Measurements from ENCODE around the gene NCOA1. TPM values are rescaled to one million over a fixed set of nuclear protein-coding genes. Genes with fewer than 3 reads are reported as not detected.
"Not testable (repeated sequence)": the region's sequence is repeated elsewhere in the genome, so short reads cannot be mapped to it uniquely, and the experiment has no call there.

NCOA1 gene
- total RNA-seq, 1 donor from 2014 or later = 148 TPM

- DNase-seq = no peak
These were observed 13.8 kb upstream of the NCOA1 start for GRCh38 chr2:24477229-24477628.

DNA sequence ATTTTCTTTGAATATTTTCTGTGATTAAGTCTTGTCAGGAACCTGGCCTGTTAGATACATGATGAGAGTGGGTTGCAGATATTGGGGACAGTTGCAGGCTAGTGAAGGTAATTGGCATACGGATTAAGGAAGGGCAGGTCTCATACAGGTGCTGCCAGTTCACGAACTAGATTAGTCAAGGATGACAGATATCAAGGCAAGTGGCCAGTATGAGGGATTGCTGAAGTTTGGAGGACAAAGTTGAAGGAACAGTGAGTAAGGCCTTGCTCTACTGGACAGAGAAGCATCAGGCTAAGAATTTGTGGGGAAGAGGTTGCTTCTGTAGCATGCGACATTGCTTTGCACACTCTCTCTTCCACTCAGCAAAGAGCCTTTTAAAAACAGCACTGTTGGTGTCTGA, 12.8 kb upstream of the NCOA1 start:
- no peak for DNase-seq

DNA sequence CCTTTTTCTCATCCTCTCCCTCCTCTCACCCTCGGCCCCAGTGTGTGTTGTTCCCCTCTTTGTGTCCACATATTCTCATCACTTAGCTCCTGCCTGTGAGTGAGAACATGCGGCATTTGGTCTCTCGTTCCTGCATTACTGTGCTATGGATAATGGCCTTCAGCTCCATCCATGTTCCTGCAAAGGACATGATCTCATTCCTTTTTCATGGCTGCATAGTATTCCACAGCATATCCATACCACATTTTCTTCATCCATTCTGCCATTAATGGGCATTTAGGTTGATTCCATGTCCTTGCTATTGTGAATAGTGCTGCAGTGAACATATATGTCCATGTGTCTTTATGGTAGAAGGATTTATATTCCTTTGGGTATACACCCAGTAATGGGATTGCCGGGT, 10.8 kb upstream of the NCOA1 start:
- DNase-seq = no peak

- no peak for DNase-seq
These were observed 8.6 kb upstream of the NCOA1 start for GRCh38 chr2:24482251-24482971.

DNA sequence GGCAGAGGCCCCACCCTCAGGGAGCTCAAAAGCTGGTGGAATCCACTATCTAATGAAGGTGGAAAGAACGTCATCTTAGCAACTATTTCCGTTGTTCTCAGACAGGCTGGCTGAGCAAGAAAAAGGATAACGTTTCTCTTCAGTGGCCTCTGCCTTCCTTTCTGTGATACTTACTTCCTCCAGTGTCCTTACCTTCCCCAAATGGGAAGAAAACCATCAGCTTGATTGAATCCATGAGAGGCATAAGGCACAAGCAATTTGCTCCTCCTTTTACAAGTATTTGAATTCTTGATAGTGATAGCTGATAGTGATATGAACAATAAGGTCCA, 8.1 kb upstream of the NCOA1 start:
- DNase-seq = no peak

GRCh38 chr2:24484677-24485076, 6.4 kb upstream of the NCOA1 start:
- not testable (repeated sequence) for DNase-seq

GRCh38 chr2:24485197-24485596, 5.9 kb upstream of the NCOA1 start:
- DNase-seq = no peak

GRCh38 chr2:24486636-24487205, 4.3 kb upstream of the NCOA1 start:
- DNase-seq = no peak

DNA sequence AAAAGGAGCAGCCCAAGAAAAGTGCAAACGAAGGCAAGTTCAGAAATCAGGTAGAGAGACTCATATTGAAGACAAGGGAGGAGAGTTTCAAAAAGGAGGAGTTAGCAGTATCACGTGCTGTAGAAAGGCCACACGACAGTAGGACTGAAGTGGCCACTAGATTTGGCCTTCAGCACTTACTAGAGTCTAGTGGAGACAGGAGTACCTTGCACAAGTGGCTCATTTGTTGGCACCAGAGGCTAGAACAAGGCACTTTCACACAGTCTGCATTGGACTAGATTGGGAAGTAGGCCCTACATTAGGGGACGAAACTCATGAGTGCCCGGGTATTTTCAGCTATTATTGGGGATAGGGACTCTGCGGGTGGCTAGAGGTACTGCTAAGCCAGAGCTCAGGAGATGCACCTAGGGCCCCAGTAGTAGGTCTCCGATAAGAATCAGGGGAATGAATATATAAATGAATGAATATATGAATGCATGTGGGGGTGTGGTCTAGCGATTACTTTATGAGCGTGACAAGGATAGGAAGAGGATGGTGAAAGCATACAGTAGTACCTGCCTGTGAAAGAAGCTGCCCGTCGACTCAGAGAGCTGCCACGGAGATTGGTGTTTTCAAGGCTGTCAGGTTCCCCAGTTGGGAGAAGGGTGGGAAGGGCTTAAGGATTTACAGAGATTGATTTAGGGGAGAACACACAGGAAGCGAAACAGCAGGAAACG, 1.4 kb upstream of the NCOA1 start:
- DNase-seq = no peak

GRCh38 chr2:24490181-24490689, 819 bp upstream of the NCOA1 start:
- no peak for DNase-seq

GRCh38 chr2:24491542-24492420, 727 bp downstream of the NCOA1 start:
- peak; percentile 43 for DNase-seq

DNA sequence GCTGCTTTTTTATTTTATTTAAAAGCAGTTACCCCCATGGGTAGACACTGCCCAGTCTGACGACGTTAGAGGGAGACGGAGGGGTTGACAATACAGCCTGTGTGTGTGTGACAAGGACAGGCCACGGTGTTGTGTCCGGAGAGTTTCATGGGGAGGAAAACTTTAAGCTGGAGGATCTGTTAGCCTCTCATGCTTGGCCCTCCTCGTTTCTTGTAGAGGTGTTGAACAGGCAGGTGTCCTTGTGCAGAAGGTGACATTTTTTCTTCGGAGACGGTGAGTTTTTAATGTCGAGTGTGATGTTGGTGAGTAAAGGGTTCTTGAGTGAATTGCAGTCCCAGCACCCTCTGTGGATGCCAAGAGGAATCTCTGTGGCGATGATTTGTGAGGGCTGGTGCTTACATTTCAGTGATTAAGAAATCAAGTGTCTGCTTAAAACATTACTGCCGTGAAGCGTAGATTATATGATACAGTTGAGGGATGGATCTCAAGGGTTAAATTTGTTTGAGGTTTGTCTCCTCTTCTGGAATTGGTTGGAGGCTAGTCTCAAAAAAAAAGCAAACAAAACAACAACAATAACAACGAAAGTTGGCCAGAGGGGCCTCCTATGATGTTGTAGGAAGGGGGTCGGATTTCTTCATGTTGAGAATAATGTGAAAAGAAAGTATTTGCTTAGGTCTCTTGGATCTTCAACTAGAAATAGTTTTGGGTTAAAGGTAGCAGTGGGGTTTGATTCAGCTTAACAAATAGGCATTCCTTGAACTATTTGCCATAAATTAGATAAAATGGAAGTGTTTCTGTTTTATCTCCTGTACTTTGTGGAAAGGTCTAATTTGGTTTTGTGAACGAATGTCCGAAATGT, 1.6 kb downstream of the NCOA1 start:
- DNase-seq = peak; percentile 5

- no peak for DNase-seq
These were observed 2.7 kb downstream of the NCOA1 start for GRCh38 chr2:24493713-24494112.

DNA sequence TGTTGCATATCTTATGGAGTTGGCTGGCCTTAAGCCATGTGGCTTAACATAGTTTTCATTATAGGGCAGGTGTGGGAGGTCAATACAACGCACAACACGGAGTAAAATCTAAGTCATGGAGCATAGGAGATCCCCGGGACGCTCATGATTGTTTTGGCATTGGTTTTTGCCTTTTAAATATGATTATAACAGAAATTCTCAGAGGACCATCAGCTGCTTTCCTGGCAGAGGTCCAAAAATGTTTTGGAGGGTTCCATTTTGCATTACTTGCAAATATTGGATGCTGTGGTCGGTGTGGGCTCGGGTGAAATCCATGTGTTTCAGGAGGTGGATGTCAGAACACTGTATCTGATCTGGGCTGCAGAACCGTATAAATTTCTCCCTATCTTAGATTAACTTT, 3.4 kb downstream of the NCOA1 start:
- no peak for DNase-seq

- no peak for DNase-seq
These were observed 4.4 kb downstream of the NCOA1 start for GRCh38 chr2:24495451-24495850.

DNA sequence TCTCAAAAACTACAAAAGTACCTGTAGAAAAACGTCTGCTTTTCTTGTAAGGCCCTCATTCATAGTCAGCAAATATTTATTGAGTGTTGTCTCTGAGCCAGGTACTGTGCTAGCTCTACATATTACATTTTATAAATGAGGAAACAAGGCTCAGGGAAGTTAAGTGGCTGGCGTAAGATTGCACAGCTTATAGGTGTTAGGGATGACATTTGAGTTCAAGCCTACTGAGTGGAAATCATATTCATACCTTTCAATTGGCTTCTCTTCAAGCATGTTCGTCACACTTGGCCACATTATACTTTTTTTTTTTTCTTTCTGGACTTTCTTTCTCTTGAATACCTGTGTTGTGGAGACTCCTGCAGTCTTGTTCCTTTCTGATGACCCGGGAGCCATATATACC, 5.9 kb downstream of the NCOA1 start:
- DNase-seq = no peak

- no peak for DNase-seq
These were observed 6.6 kb downstream of the NCOA1 start for GRCh38 chr2:24497685-24498084.

- no peak for DNase-seq
These were observed 7.1 kb downstream of the NCOA1 start for GRCh38 chr2:24498121-24498520.

DNA sequence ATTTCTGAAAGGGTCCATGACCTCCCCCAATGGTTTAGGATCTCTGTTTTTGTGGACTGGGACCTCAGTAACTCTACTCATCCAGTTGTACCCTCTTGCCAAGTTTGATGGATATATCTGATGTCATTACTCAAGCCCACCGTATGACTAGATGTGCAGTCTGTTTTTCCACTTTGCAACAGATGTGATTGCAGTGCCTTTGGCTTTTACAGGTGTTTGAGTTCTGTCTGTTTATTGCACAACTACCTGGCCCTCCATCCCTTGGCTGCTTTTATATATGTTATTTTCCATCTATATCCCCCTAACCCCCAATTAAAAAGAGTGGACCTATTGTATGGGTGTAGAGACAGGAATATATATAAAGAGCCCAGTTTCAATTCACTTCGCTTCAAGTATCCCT, 10.8 kb downstream of the NCOA1 start:
- DNase-seq = no peak

- no peak for DNase-seq
These were observed 14.7 kb downstream of the NCOA1 start for GRCh38 chr2:24505534-24506275.

- no peak for DNase-seq
These were observed 16.5 kb downstream of the NCOA1 start for GRCh38 chr2:24507549-24507948.

Data from occipital lobe (tissue), 2 donors.